AG10803 (cell line): Measurements from ENCODE around the gene ZFC3H1.

ENCODE experiments used
- DNase-seq: peaks from one replicate; pipeline ENCODE4 v3.0.0; 2010; ENCODE audit warnings: low read depth
- H3K4me3 ChIP-seq: 2 replicates; pipeline ENCODE4 v1.5.1; 2011; ENCODE audit warnings: mild to moderate bottlenecking, low read length, control low read depth
- TF ChIP-seq, protein P1 (sequence below): conservative IDR thresholded peaks from 2 replicates; pipeline ENCODE4 v1.5.1; 2011; ENCODE audit warnings: mild to moderate bottlenecking, low read length, control low read depth, inconsistent platforms

The ZFC3H1 gene, protein sequence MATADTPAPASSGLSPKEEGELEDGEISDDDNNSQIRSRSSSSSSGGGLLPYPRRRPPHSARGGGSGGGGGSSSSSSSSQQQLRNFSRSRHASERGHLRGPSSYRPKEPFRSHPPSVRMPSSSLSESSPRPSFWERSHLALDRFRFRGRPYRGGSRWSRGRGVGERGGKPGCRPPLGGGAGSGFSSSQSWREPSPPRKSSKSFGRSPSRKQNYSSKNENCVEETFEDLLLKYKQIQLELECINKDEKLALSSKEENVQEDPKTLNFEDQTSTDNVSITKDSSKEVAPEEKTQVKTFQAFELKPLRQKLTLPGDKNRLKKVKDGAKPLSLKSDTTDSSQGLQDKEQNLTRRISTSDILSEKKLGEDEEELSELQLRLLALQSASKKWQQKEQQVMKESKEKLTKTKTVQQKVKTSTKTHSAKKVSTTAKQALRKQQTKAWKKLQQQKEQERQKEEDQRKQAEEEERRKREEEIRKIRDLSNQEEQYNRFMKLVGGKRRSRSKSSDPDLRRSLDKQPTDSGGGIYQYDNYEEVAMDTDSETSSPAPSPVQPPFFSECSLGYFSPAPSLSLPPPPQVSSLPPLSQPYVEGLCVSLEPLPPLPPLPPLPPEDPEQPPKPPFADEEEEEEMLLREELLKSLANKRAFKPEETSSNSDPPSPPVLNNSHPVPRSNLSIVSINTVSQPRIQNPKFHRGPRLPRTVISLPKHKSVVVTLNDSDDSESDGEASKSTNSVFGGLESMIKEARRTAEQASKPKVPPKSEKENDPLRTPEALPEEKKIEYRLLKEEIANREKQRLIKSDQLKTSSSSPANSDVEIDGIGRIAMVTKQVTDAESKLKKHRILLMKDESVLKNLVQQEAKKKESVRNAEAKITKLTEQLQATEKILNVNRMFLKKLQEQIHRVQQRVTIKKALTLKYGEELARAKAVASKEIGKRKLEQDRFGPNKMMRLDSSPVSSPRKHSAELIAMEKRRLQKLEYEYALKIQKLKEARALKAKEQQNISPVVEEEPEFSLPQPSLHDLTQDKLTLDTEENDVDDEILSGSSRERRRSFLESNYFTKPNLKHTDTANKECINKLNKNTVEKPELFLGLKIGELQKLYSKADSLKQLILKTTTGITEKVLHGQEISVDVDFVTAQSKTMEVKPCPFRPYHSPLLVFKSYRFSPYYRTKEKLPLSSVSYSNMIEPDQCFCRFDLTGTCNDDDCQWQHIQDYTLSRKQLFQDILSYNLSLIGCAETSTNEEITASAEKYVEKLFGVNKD (N-terminal part only)

GRCh38 chr12:71663561-71664410 lies at the start of gene ZFC3H1, which contains the start of gene THAP2:
Gene ZFC3H1, minus strand, starts transcription at chr12:71663848. Its CDS starts 238 bp downstream, at chr12:71663610.
Gene THAP2, plus strand, starts transcription at chr12:71664301. Its CDS starts 209 bp downstream, at chr12:71664510.
- peak; percentile 100 for DNase-seq
- H3K4me3 ChIP-seq, result peak within 1 kb of the TSS; percentile 92
- TF ChIP-seq, protein P1, sequence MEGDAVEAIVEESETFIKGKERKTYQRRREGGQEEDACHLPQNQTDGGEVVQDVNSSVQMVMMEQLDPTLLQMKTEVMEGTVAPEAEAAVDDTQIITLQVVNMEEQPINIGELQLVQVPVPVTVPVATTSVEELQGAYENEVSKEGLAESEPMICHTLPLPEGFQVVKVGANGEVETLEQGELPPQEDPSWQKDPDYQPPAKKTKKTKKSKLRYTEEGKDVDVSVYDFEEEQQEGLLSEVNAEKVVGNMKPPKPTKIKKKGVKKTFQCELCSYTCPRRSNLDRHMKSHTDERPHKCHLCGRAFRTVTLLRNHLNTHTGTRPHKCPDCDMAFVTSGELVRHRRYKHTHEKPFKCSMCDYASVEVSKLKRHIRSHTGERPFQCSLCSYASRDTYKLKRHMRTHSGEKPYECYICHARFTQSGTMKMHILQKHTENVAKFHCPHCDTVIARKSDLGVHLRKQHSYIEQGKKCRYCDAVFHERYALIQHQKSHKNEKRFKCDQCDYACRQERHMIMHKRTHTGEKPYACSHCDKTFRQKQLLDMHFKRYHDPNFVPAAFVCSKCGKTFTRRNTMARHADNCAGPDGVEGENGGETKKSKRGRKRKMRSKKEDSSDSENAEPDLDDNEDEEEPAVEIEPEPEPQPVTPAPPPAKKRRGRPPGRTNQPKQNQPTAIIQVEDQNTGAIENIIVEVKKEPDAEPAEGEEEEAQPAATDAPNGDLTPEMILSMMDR, result peak; percentile 48

DNA sequence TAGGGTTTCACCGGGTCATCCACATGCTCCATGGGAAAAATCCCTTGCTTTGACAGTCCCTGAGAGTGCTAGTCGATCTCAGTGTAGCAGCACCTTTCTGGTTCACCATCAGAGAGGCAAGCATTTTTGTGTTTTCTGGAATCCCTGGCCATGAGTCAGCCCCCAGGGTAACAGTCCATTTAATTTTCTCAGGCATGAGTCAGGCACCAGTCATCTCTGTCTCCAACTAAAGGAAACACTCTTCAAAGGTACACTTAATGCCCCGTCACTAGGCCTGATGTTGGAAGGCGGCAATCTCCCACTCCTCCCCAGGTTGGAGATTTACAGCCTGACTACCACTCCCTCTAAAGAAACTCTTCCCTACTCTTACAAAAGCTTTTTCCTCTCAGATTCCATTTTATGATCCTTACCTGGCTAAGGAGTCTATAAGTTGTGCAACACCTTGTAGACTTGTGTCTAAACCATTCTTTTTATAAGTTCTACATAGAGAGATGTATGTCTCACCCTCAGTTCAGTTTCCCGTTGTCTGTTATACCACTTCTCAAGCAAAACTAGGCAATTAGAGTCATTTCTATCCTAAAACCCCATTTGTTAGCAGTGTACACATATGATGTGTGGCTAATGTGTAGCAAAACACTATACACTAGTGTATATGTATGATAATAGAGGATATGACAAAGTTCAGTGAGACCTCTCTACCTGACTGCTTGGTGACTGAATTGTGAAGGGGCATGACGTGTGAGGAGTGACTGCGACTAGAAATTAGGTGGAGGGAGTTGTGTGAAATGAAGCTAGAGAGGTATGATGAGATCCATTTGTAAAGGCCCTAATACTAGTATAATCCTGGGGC lies 46.9 kb upstream of the ZFC3H1 start:
- TF ChIP-seq, protein P1, result no peak
- no peak overlapping the region for H3K4me3 ChIP-seq
- DNase-seq, result peak; percentile 74

- peak; percentile 28 for DNase-seq
- H3K4me3 ChIP-seq, result no peak overlapping the region
- TF ChIP-seq, protein P1, result no peak
Measured at GRCh38 chr12:71708658-71709057, 45.0 kb upstream of the ZFC3H1 start.

DNA sequence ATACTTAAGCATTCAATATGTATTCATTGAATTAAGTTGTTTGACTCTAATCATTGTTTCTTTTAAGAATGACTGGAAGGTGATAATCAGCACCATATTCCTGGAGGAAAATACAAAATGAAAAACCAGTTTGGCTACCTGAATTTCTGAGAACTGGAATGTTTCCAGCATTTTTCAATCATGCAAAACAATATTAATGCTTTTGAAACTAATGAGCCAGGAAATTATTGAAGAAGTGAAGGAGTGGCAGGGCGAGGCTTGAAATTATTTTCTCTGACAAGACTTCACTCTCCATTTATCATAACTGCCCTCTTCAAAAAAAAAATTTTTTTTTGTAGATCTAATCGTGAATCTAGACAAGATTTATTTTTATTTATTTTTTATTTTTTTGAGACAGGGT lies 41.3 kb upstream of the ZFC3H1 start:
- TF ChIP-seq, protein P1, result no peak
- H3K4me3 ChIP-seq, result no peak overlapping the region
- DNase-seq, result no peak

DNA sequence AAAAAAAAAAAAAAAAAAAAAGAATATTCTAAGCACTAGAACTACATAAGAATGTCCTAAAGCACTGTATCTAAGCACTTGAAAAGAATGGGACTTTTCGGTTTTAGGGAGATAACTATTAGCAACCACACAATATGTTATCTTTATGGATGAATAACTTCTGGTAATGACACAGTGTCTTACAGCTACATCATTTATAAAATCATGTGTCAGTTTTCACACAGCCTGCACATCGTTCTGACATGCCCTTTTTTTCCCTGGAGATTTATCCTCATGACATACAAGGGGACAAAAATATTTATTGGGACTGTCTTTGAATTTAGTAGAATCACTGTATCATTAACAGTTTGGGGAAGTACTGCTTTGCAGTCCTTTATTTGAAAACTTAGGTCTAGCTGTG lies 39.6 kb upstream of the ZFC3H1 start:
- TF ChIP-seq, protein P1, result no peak
- H3K4me3 ChIP-seq, result no peak overlapping the region
- DNase-seq, result no peak
